ENCODE measurements around the gene EARS2. TPM values are rescaled to one million over a fixed set of nuclear protein-coding genes. Genes with fewer than 3 reads are reported as not detected.

Gene EARS2
- total and polyA plus RNA-seq, 12 donors, result 20.0 to 85.7 (median 33.5) TPM

DNA sequence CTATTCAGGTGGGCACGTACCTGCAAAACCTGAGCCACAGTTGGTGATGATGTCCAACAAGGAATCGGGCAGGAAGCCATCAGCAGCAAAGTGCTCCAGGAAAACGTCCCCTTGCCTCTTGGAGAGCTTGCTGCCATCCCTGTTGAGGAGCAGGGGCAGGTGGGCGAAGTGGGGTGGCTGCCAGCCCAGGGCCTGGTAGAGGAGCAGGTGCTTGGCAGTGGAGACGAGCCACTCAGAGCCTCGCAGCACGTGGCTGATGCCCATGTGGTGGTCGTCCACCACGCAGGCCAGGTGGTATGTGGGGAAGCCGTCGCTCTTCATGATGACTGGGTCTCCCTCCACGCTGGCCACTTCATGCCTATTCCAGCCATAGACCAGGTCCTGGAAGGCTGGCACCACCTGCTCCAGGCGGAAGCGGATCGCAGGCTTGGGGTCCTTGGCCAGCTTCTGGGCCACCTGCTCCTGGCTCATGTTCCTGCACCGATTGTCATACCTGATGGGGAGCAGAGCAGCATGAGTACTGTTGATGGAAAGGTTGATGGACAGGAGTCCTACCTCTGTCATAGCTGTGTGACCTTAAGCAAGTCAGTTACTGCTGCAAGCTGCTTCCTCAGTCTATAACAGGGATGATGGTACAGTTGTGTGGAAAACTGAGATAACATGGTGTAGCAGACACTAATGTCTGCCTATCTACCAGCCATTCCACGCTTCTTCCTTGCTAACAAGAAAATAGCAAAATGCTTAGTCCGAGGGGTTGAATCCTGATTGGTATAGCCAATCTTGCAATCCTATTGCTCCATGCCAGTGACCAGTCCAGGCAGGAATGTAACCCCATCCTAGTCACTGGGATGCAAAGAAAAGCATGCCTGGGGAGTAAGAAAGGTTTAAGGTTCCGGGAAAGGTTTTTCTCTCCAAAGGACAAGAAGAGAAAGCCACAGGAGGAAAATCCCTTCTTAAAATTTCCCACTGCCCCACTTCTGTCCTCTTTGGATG is 22.0 kb downstream of the EARS2 start:
- Histone ChIP-seq H3K4me3 (no peak overlapping the region), H3K27me3 (no peaks in the 10 kb centered on the region), H3K27ac (no peak overlapping the region), H3K4me1 (replicated peaks in 1 of 2) (peaks cover 6 to 10% of the 10 kb centered on the region in 2 donors), H3K36me3 (replicated peaks in 1 of 2) (peaks cover 0 to 50% of the 10 kb centered on the region in 2 donors), H3K9me3 (replicated peaks in 1 of 3) (no peaks in the 10 kb centered on the region)
- 93 to 98% (median 96%) methylated on average over 8 to 19 of the region's 19 CpGs for WGBS, 4 donors
- intact Hi-C loops (cut with DNase I), result no loop called here
- DNase-seq, result no peak
- TF ChIP-seq, protein P1, sequence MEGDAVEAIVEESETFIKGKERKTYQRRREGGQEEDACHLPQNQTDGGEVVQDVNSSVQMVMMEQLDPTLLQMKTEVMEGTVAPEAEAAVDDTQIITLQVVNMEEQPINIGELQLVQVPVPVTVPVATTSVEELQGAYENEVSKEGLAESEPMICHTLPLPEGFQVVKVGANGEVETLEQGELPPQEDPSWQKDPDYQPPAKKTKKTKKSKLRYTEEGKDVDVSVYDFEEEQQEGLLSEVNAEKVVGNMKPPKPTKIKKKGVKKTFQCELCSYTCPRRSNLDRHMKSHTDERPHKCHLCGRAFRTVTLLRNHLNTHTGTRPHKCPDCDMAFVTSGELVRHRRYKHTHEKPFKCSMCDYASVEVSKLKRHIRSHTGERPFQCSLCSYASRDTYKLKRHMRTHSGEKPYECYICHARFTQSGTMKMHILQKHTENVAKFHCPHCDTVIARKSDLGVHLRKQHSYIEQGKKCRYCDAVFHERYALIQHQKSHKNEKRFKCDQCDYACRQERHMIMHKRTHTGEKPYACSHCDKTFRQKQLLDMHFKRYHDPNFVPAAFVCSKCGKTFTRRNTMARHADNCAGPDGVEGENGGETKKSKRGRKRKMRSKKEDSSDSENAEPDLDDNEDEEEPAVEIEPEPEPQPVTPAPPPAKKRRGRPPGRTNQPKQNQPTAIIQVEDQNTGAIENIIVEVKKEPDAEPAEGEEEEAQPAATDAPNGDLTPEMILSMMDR (IDR thresholded peaks at IDR 0.05), result no peak
- TF ChIP-seq POLR2A (IDR thresholded peaks at IDR 0.05), result no peak

- TF ChIP-seq POLR2A (IDR thresholded peaks at IDR 0.05), result no peak
- TF ChIP-seq, protein P1 (IDR thresholded peaks at IDR 0.05), result no peak
- no peak for DNase-seq
- no peaks in the 10 kb centered on the region for H3K4me1 ChIP-seq (replicated peaks in 1 of 2)
- H3K36me3 ChIP-seq (replicated peaks in 1 of 2), result peaks cover 0 to 64% of the 10 kb centered on the region in 2 donors
- H3K4me3 ChIP-seq, result no peak overlapping the region
- no peaks in the 10 kb centered on the region for H3K9me3 ChIP-seq (replicated peaks in 1 of 3)
- H3K27me3 ChIP-seq, result no peaks in the 10 kb centered on the region
- H3K27ac ChIP-seq, result no peak overlapping the region
- intact Hi-C loops (cut with DNase I), result no loop called here
- WGBS, 4 donors, result 85 to 100% (median 100%) methylated on average over 1 of the region's 1 CpG
These were observed 24.7 kb downstream of the EARS2 start for GRCh38 chr16:23532448-23532847.

DNA sequence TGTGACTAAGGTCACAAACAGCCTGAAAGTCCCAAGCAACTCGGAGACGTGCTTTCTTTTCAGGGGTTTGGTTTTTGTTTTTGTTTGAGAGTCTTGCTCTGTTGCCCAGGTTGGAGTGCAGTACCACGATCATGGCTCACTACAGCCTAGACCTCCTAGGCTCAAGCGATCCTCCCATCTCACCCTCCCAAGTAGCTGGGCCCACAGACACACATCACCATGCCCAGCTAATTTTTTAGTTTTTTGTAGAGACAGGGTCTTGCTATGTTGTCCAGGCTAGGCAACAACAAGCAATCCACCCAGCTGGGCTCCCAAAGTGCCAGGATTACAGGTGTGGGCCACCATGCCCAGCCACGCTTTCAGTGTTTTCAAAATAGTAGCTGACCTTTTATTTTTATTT is 27.1 kb downstream of the EARS2 start:
- H3K27ac ChIP-seq, result no peak overlapping the region

DNA sequence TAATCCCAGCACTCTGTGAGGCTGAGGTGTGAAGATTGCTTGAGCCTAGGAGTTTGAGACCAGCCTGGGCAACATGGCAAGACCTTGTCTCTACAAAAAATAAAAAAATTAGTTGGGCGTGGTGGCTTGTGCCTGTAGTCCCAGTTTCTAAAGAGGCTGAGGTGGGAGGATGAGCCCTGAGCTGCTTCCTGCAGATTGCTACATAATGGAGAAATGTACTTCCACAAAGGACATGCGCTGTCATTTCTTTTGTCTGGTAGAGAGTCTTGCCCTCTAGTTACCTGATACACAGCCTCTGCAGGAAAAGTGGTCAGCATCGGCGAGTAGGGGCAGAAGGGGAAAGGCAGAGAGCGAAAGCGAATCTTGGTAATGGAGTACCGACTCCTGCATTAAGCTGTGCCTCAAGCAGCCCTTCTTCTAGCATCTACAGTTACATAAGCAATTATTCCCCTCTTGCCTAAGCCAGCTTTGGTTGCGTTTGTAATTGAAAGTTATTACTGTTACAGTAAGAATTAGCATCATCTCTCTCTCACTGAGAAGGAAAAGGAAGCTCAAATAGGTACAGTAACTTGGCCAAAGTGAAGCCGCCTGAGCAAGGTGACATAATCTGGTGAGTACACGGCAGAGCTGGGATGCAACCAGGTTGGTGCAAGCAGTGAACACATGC is 28.4 kb downstream of the EARS2 start:
- Histone ChIP-seq H3K9me3 (replicated peaks in 1 of 3) (no peaks in the 10 kb centered on the region), H3K4me1 (replicated peaks in 1 of 2) (no peaks in the 10 kb centered on the region), H3K36me3 (replicated peaks in 1 of 2) (peaks cover 0 to 58% of the 10 kb centered on the region in 2 donors), H3K27me3 (no peaks in the 10 kb centered on the region), H3K4me3 (no peak overlapping the region), H3K27ac (no peak overlapping the region)
- TF ChIP-seq, protein P1 (IDR thresholded peaks at IDR 0.05), result no peak
- TF ChIP-seq POLR2A (IDR thresholded peaks at IDR 0.05), result no peak
- DNase-seq, result no peak
- WGBS, 4 donors, result 86 to 98% (median 90%) methylated on average over 10 of the region's 10 CpGs
- intact Hi-C loops (cut with DNase I), result no loop called here

More for the DNA sequence above, 27.1 kb downstream of the EARS2 start:
- intact Hi-C loops (cut with DNase I), result no loop called here
- no peak for DNase-seq
- no peak for TF ChIP-seq POLR2A (IDR thresholded peaks at IDR 0.05)
- TF ChIP-seq, protein P1 (IDR thresholded peaks at IDR 0.05), result no peak
- H3K9me3 ChIP-seq (replicated peaks in 1 of 3), result no peaks in the 10 kb centered on the region
- H3K27me3 ChIP-seq, result no peaks in the 10 kb centered on the region
- H3K4me1 ChIP-seq (replicated peaks in 1 of 2), result no peaks in the 10 kb centered on the region
- WGBS, 4 donors, result 91 to 97% (median 94%) methylated on average over 5 of the region's 5 CpGs
- no peak overlapping the region for H3K4me3 ChIP-seq
- H3K36me3 ChIP-seq (replicated peaks in 1 of 2), result peaks cover 0 to 58% of the 10 kb centered on the region in 2 donors

Measured in adrenal gland (tissue), 12 donors.